Activated CD4-positive, alpha-beta T cell treated with anti-CD3 and anti-CD28 coated beads for 36 hours (primary cell): ENCODE results near the gene PCDHA9. TPM values are rescaled to one million over a fixed set of nuclear protein-coding genes. Genes with fewer than 3 reads are reported as not detected.
A peak's percentile ranks its signal among the peaks of the same experiment; 100 is the strongest.
"Not testable (repeated sequence)": the region's sequence is repeated elsewhere in the genome, so short reads cannot be mapped to it uniquely, and the experiment has no call there.

Source experiments
- ATAC-seq: fragments of 200-7000 bp; cut with Tn5 transposase; one replicate; pipeline ENCODE4 v1.10.0; 2021; ENCODE audit warnings: mild to moderate bottlenecking, moderate library complexity
- CTCF ChIA-PET: fragments of 350-600 bp; sonication (Branson Sonifier 250); formaldehyde crosslinking; loops from one replicate; lab custom pipeline; 2021; ENCODE audit warnings: antibody characterized with exemption; lab: Charles Lee
- POLR2A ChIA-PET: fragments of 350-600 bp; sonication (Branson Sonifier 250); formaldehyde crosslinking; loops from one replicate; lab custom pipeline; 2021; ENCODE audit warnings: antibody characterized with exemption, inconsistent platforms; lab: Charles Lee
- DNase-seq: peaks from one replicate; pipeline ENCODE4 v3.0.0-alpha.2; 2020
- H3K27ac Mint-ChIP-seq: one replicate; pipeline ENCODE4 v1.8.0; 2021; ENCODE audit warnings: mixed read lengths
- H3K27me3 Mint-ChIP-seq: one replicate; pipeline ENCODE4 v1.8.0; 2021; ENCODE audit warnings: mixed read lengths
- H3K36me3 Mint-ChIP-seq: one replicate; pipeline ENCODE4 v1.8.0; 2021; ENCODE audit warnings: low read depth, mixed read lengths
- H3K4me1 Mint-ChIP-seq: one replicate; pipeline ENCODE4 v1.8.0; 2021; ENCODE audit warnings: mixed read lengths
- H3K4me3 Mint-ChIP-seq: one replicate; pipeline ENCODE4 v1.8.0; 2021; ENCODE audit warnings: mild to moderate bottlenecking, moderate library complexity, mixed read lengths
- H3K9me3 Mint-ChIP-seq: one replicate; pipeline ENCODE4 v1.8.0; 2021; ENCODE audit warnings: low read depth, mixed read lengths
- intact Hi-C, 2 experiments: fragments of 100-400 bp; cut with DNase I in 1 of 2; cut with micrococcal nuclease in 1 of 2; formaldehyde crosslinking; loops; one replicate each; pipeline versions ENCODE4 v1.14.2 to v1.15.1; 2022 to 2024; cut with DNase I, micrococcal nuclease
- total RNA-seq, 2 experiments: library from RNA; stranded (reverse); gene quantifications; one replicate each; pipeline ENCODE4 v1.2.3, GENCODE V29; 2021

The PCDHA9 gene
- total RNA-seq, 2 experiments from 2014 or later: not detected

GRCh38 chr5:140835622-140836510 is 12.3 kb upstream of the PCDHA9 start:
- intact Hi-C loops: loop anchor here (10.0 kb wide), 2 partner anchors 49 to 399 kb away; partner anchors contain the start of gene PCDHA13 (in 1 of the 2)
- H3K27me3 Mint-ChIP-seq: peaks cover 34% of the 10 kb centered on the region
- no peak overlapping the region for H3K4me3 Mint-ChIP-seq
- DNase-seq (no peak), ATAC-seq (no peak)
- H3K9me3 Mint-ChIP-seq: peaks cover 12% of the 10 kb centered on the region
- no peak overlapping the region for H3K27ac Mint-ChIP-seq
- H3K36me3 Mint-ChIP-seq: peaks cover 12% of the 10 kb centered on the region
- ChIA-PET CTCF (interaction anchor here (0.6 to 1.3 kb wide), 2 partner anchors 48 to 91 kb away, joined by 3 to 4 read pairs; no protein-coding TSS in a partner anchor), POLR2A (no interaction called here)
- H3K4me1 Mint-ChIP-seq: no peaks in the 10 kb centered on the region

GRCh38 chr5:140840978-140841962 is 6.9 kb upstream of the PCDHA9 start, which contains the start of gene PCDHA8:
Gene PCDHA8 (plus strand): TSS chr5:140841187. CDS start chr5:140841322, 135 bp downstream.
- intact Hi-C loops: loop anchor here in 1 of 2 experiments (5.0 to 10.0 kb wide), 3 partner anchors 39 to 524 kb away; partner anchors contain the start of genes PCDHA3 and PCDHGA5
- Mint-ChIP-seq H3K4me1 (no peaks in the 10 kb centered on the region), H3K9me3 (peaks cover 9% of the 10 kb centered on the region), H3K27me3 (peaks cover 22% of the 10 kb centered on the region), H3K27ac (no peak within 1 kb of the TSS), H3K36me3 (peaks cover 8% of the 10 kb centered on the region), H3K4me3 (no peak within 1 kb of the TSS)
- ChIA-PET POLR2A (interaction anchor here (0.6 kb wide), 1 partner anchor 12 kb away, joined by 3 read pairs; no protein-coding TSS in a partner anchor), CTCF (interaction anchor here (0.6 to 1.9 kb wide), 9 partner anchors 10 to 236 kb away, joined by 3 to 9 read pairs (median 3); partner anchors contain the start of genes PCDHA10, PCDHA6 and PCDHAC1)
- DNase-seq (peak; percentile 49), ATAC-seq (no peak)

GRCh38 chr5:140842798-140843733 is 5.1 kb upstream of the PCDHA9 start:
- no peak for ATAC-seq
- ChIA-PET CTCF (no interaction called here), POLR2A (no interaction called here)
- Mint-ChIP-seq H3K4me3 (no peak overlapping the region), H3K36me3 (peaks cover 12% of the 10 kb centered on the region), H3K4me1 (no peaks in the 10 kb centered on the region), H3K9me3 (peaks cover 19% of the 10 kb centered on the region), H3K27ac (no peak overlapping the region), H3K27me3 (peaks cover 33% of the 10 kb centered on the region)
- intact Hi-C loops: loop anchor here in 1 of 2 experiments (5.0 to 10.0 kb wide), 3 partner anchors 41 to 522 kb away; partner anchors contain the start of genes PCDHA3 and PCDHGA5
- DNase-seq: no peak

- intact Hi-C loops: loop anchor here in 1 of 2 experiments (5.0 to 10.0 kb wide), 2 partner anchors 32 to 515 kb away; partner anchors contain the start of genes PCDHA13 and PCDHGA5
- peaks cover 14% of the 10 kb centered on the region for H3K9me3 Mint-ChIP-seq
- DNase-seq, H3K36me3 Mint-ChIP-seq, H3K27ac Mint-ChIP-seq, H3K4me1 Mint-ChIP-seq, ATAC-seq, POLR2A ChIA-PET, H3K4me3 Mint-ChIP-seq: not testable (repeated sequence)
- H3K27me3 Mint-ChIP-seq: peaks cover 21% of the 10 kb centered on the region
- CTCF ChIA-PET: interaction anchor here (0.7 to 0.8 kb wide), 2 partner anchors 363 to 485 kb away, joined by 3 read pairs; no protein-coding TSS in a partner anchor
These were observed 1.9 kb downstream of the PCDHA9 start for GRCh38 chr5:140849831-140850634.

GRCh38 chr5:140855772-140856674 is 7.8 kb downstream of the PCDHA9 start, which contains the start of gene PCDHA10:
Gene PCDHA10 (plus strand): TSS chr5:140855897. CDS start chr5:140856049, 152 bp downstream.
- intact Hi-C loops: no loop called here
- no peak for DNase-seq
- no peak for ATAC-seq
- ChIA-PET CTCF (interaction anchor here (0.7 to 1.4 kb wide), 2 partner anchors 9 to 14 kb away, joined by 3 read pairs; no protein-coding TSS in a partner anchor), POLR2A (no interaction called here)
- Mint-ChIP-seq H3K9me3 (peaks cover 19% of the 10 kb centered on the region), H3K27ac (no peak within 1 kb of the TSS), H3K36me3 (peaks cover 7% of the 10 kb centered on the region), H3K27me3 (peaks cover 21% of the 10 kb centered on the region), H3K4me1 (no peaks in the 10 kb centered on the region), H3K4me3 (no peak within 1 kb of the TSS)

GRCh38 chr5:140857177-140857986 is 9.2 kb downstream of the PCDHA9 start:
- intact Hi-C loops: no loop called here
- H3K27me3 Mint-ChIP-seq: peaks cover 29% of the 10 kb centered on the region
- ATAC-seq: no peak

GRCh38 chr5:140857987-140858240 is 9.7 kb downstream of the PCDHA9 start:
- no peaks in the 10 kb centered on the region for H3K4me1 Mint-ChIP-seq

More at GRCh38 chr5:140857177-140857986, 9.2 kb downstream of the PCDHA9 start:
- Mint-ChIP-seq H3K9me3 (peaks cover 21% of the 10 kb centered on the region), H3K36me3 (peaks cover 7% of the 10 kb centered on the region), H3K27ac (no peak overlapping the region), H3K4me3 (no peak overlapping the region), H3K4me1 (no peaks in the 10 kb centered on the region)
- DNase-seq: no peak
- CTCF ChIA-PET: no interaction called here
- POLR2A ChIA-PET: no interaction called here

GRCh38 chr5:140862441-140863295 is 14.5 kb downstream of the PCDHA9 start:
- intact Hi-C loops: no loop called here
- POLR2A ChIA-PET: no interaction called here
- Mint-ChIP-seq H3K36me3 (no peaks in the 10 kb centered on the region), H3K4me3 (no peak overlapping the region), H3K27ac (no peak overlapping the region), H3K9me3 (peaks cover 2% of the 10 kb centered on the region), H3K27me3 (peaks cover 22% of the 10 kb centered on the region), H3K4me1 (no peaks in the 10 kb centered on the region)
- ATAC-seq (no peak), DNase-seq (no peak)
- CTCF ChIA-PET: no interaction called here

More at GRCh38 chr5:140857987-140858240, 9.7 kb downstream of the PCDHA9 start:
- no peak overlapping the region for H3K27ac Mint-ChIP-seq
- ATAC-seq: no peak
- peaks cover 29% of the 10 kb centered on the region for H3K27me3 Mint-ChIP-seq
- no peak for DNase-seq
- CTCF ChIA-PET: no interaction called here
- peaks cover 21% of the 10 kb centered on the region for H3K9me3 Mint-ChIP-seq
- no peak overlapping the region for H3K4me3 Mint-ChIP-seq
- H3K36me3 Mint-ChIP-seq: peaks cover 7% of the 10 kb centered on the region
- POLR2A ChIA-PET: no interaction called here
- intact Hi-C loops: no loop called here
